B cell (primary cell): ENCODE results near the gene SDK1. TPM values are rescaled to one million over a fixed set of nuclear protein-coding genes. Genes with fewer than 3 reads are reported as not detected.

Source experiments
- ATAC-seq: fragments of 200-7000 bp; cut with Tn5 transposase; one replicate; pipeline ENCODE4 v1.10.0; 2021; ENCODE audit warnings: low read depth, mild to moderate bottlenecking, moderate number of reproducible peaks, moderate library complexity
- CTCF ChIA-PET: fragments of 350-600 bp; sonication (Branson Sonifier 250); formaldehyde crosslinking; loops from one replicate; lab custom pipeline; 2021; ENCODE audit warnings: antibody characterized with exemption, inconsistent platforms; lab: Charles Lee
- POLR2A ChIA-PET: fragments of 350-600 bp; sonication (Branson Sonifier 250); formaldehyde crosslinking; loops from one replicate; lab custom pipeline; 2021; ENCODE audit warnings: antibody characterized with exemption; lab: Charles Lee
- DNase-seq: peaks from one replicate; pipeline ENCODE4 v3.0.0; 2013
- H2AFZ ChIP-seq: 2 replicates; pipeline ENCODE4 v1.6.1; 2012; ENCODE audit warnings: mild to moderate bottlenecking, low read depth, low read length; ENCODE audit not compliant: insufficient read depth, poor library complexity, severe bottlenecking
- H3K27ac ChIP-seq, 2 donors: 1 replicate in 1 of 2; 2 replicates in 1 of 2; pipeline ENCODE4 v1.5.1; 2012 to 2013; ENCODE audit warnings: low read length in 2 of 2, mild to moderate bottlenecking in 2 of 2, moderate library complexity in 1 of 2
- H3K27me3 ChIP-seq, 4 experiments: fragments of 200-600 bp in 1 of 4; sonication (generic) in 1 of 4; replicated peaks in 1 of 4; 1 replicate in 2 of 4; 2 replicates in 2 of 4; pipeline versions ENCODE4 v1.6.1 to v1.7.0; 2013 to 2016; ENCODE audit warnings: low read length in 3 of 4, mild to moderate bottlenecking in 2 of 4, mixed read lengths in 1 of 4, moderate library complexity in 1 of 4; ENCODE audit not compliant: insufficient read depth in 4 of 4, control insufficient read depth in 3 of 4; ENCODE audit errors: control extremely low read depth in 1 of 4
- H3K36me3 ChIP-seq, 2 experiments: replicated peaks in 1 of 2; 1 replicate in 1 of 2; 2 replicates in 1 of 2; pipeline versions ENCODE4 v1.6.1 to v1.7.1; 2013; ENCODE audit warnings: low read length in 1 of 2; ENCODE audit not compliant: insufficient read depth in 2 of 2, control insufficient read depth in 1 of 2; ENCODE audit errors: control extremely low read depth in 1 of 2, extremely low read depth in 1 of 2
- H3K4me1 ChIP-seq, 2 donors: fragments of 200-600 bp in 1 of 2; sonication (generic) in 1 of 2; 1 replicate in 1 of 2; 2 replicates in 1 of 2; pipeline versions ENCODE4 v1.5.1 to v1.6.1; 2013 to 2017; ENCODE audit warnings: low read length in 2 of 2; ENCODE audit not compliant: control insufficient read depth in 2 of 2, insufficient read depth in 2 of 2
- H3K4me2 ChIP-seq: replicated peaks from 2 replicates; pipeline ENCODE3; 2012; ENCODE audit warnings: mild to moderate bottlenecking, low read depth, low read length; ENCODE audit not compliant: poor library complexity, severe bottlenecking
- H3K4me3 ChIP-seq, 5 experiments: fragments of 200-600 bp in 1 of 5; sonication (generic) in 1 of 5; 1 replicate in 3 of 5; 2 replicates in 2 of 5; pipeline versions ENCODE4 v1.5.1 to v1.7.0; 2011 to 2016; ENCODE audit warnings: low read length in 4 of 5, mild to moderate bottlenecking in 4 of 5, low read depth in 2 of 5, control low read depth in 1 of 5, moderate library complexity in 1 of 5; ENCODE audit not compliant: insufficient read depth in 1 of 5; ENCODE audit errors: control extremely low read depth in 1 of 5, extremely low read depth in 1 of 5
- H3K79me2 ChIP-seq: fragments of 200-600 bp; sonication (generic); one replicate; pipeline ENCODE4 v1.6.0; 2016; ENCODE audit warnings: low read length; ENCODE audit not compliant: control insufficient read depth, insufficient read depth
- H3K9ac ChIP-seq: fragments of 200-600 bp; sonication (generic); 2 replicates; pipeline ENCODE4 v1.6.1; 2017; ENCODE audit warnings: mild to moderate bottlenecking, low read length, moderate library complexity
- H3K9me3 ChIP-seq, 3 donors: one replicate each; pipeline versions ENCODE4 v1.6.1 to v1.7.1; 2013; ENCODE audit warnings: low read length in 2 of 3; ENCODE audit not compliant: control insufficient read depth in 2 of 3, insufficient read depth in 1 of 3; ENCODE audit errors: control extremely low read depth in 1 of 3
- H4K20me1 ChIP-seq: 2 replicates; pipeline ENCODE4 v1.6.0; 2012; ENCODE audit warnings: mild to moderate bottlenecking, low read length; ENCODE audit not compliant: insufficient read depth, control insufficient read depth, poor library complexity, severe bottlenecking
- H3K27ac Mint-ChIP-seq: one replicate; pipeline ENCODE4 v1.8.0; 2021; ENCODE audit warnings: mixed read lengths
- H3K27me3 Mint-ChIP-seq: one replicate; pipeline ENCODE4 v1.8.0; 2021; ENCODE audit warnings: mixed read lengths
- H3K4me1 Mint-ChIP-seq: one replicate; pipeline ENCODE4 v1.8.0; 2021; ENCODE audit warnings: mixed read lengths
- H3K4me3 Mint-ChIP-seq: one replicate; pipeline ENCODE4 v1.8.0; 2021; ENCODE audit warnings: mixed read lengths
- H3K9me3 Mint-ChIP-seq: one replicate; pipeline ENCODE4 v1.8.0; 2022; ENCODE audit warnings: mixed read lengths; ENCODE audit not compliant: insufficient read depth
- EZH2 ChIP-seq: IDR thresholded peaks from 2 replicates; pipeline ENCODE4 v1.6.1; 2012; ENCODE audit warnings: borderline replicate concordance, low read depth, mild to moderate bottlenecking, moderate library complexity, low read length; ENCODE audit not compliant: insufficient read depth, poor library complexity, severe bottlenecking
- WGBS: methylation state at CpG from one replicate; pipeline ENCODE4 v1.1.5; 2013; ENCODE audit warnings: missing lambda C conversion rate; ENCODE audit not compliant: insufficient coverage; 5-methylcytosine and 5-hydroxymethylcytosine counted together
- intact Hi-C: fragments of 100-400 bp; cut with micrococcal nuclease; formaldehyde crosslinking; loops from one replicate; pipeline ENCODE4 v1.10.0; 2022
- polyA plus RNA-seq: library from polyadenylated mRNA; depleted of rRNA; stranded (reverse); fragments of >200 nt; gene quantifications from 2 replicates; pipeline ENCODE4 v1.2.3, GENCODE V29; 2012
- total RNA-seq, 2 donors: library from RNA; stranded (reverse); fragments of 120-200 nt in 1 of 2; gene quantifications; 1 replicate in 1 of 2; 2 replicates in 1 of 2; pipeline versions ENCODE4 v1.2.3 to v1.2.4, GENCODE V29; 2013 to 2022
- TF ChIP-seq, protein P1 (sequence below): fragments of 200-600 bp; IDR thresholded peaks from one replicate; pipeline ENCODE4 v1.8.0; 2022; ENCODE audit warnings: antibody characterized with exemption, mild to moderate bottlenecking

SDK1 gene
- total and polyA plus RNA-seq, 2 donors (not counting 1 experiment from before 2014, with no cell fraction given): 0.73 to 2.0 TPM

DNA sequence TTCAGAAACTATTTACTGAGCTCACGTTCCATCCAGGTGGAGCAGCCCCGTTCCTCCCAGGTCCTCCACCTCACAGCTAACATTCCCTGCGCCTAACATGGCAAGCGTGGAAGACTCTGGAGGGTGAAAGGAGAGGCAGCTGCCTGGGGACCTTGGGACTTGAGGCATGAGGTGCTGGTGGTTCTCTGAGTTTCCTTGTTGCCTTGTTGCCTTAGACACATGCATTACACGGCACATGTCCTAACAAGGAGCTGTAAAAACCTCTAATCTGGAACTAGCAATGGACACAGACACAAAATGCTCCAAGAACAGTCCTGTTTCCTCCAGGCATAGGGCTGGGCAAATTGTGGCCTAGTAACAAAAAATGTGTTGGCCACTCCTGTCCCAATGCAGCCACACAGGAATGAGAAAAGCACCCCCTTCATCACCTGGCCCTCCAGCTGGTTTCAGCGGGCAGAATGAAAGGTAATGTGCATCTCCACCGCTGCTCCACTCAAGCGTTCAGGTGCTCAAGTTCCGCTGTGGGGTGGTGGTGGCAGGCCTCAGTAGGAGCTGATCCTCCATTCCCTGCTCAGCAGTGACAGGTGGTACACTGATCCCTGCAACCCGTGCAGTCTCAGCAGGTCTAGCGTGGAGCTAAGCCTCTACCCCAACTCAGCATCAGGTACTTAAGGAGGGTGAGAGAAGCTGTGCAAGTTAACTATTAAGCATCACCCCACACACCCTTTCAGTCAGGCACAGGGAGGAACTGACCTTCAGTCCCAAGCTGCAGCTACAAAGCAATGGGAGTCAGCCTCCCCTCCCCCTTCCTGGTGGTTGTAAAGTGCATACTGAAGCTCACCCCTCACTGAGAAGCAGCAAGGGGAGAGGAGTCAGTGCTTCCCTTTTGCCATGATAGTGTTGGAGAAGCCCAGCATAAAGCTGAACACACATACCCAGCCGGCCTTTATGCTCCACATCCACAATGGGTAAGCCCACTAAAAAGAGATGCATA lies 382.8 kb downstream of the SDK1 start:
- Histone ChIP-seq H3K79me2 (no peaks in the 10 kb centered on the region), H3K4me3 (no peak overlapping the region), H3K27ac (no peak overlapping the region), H3K9me3 (no peaks in the 10 kb centered on the region), H3K27me3 (no peaks in the 10 kb centered on the region), H3K36me3 (no peaks in the 10 kb centered on the region), H3K4me1 (no peaks in the 10 kb centered on the region), H3K9ac (no peak overlapping the region), H3K4me2 (no peak overlapping the region), H2AFZ (no peak overlapping the region), H4K20me1 (no peaks in the 10 kb centered on the region)
- WGBS: 88% methylated on average over 7 of the region's 12 CpGs
- peaks cover under 1% of the 10 kb centered on the region for H3K9me3 Mint-ChIP-seq
- ATAC-seq (no peak), DNase-seq (no peak)
- CTCF ChIA-PET: interaction anchor here (1.1 kb wide), 1 partner anchor 10 kb away, joined by 3 read pairs; no protein-coding TSS in a partner anchor
- H3K4me3 Mint-ChIP-seq: no peak overlapping the region
- no peak for TF ChIP-seq EZH2
- TF ChIP-seq, protein P1, sequence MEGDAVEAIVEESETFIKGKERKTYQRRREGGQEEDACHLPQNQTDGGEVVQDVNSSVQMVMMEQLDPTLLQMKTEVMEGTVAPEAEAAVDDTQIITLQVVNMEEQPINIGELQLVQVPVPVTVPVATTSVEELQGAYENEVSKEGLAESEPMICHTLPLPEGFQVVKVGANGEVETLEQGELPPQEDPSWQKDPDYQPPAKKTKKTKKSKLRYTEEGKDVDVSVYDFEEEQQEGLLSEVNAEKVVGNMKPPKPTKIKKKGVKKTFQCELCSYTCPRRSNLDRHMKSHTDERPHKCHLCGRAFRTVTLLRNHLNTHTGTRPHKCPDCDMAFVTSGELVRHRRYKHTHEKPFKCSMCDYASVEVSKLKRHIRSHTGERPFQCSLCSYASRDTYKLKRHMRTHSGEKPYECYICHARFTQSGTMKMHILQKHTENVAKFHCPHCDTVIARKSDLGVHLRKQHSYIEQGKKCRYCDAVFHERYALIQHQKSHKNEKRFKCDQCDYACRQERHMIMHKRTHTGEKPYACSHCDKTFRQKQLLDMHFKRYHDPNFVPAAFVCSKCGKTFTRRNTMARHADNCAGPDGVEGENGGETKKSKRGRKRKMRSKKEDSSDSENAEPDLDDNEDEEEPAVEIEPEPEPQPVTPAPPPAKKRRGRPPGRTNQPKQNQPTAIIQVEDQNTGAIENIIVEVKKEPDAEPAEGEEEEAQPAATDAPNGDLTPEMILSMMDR: no peak
- POLR2A ChIA-PET: no interaction called here
- H3K4me1 Mint-ChIP-seq: no peaks in the 10 kb centered on the region
- intact Hi-C loops: no loop called here
- peaks cover 11% of the 10 kb centered on the region for H3K27me3 Mint-ChIP-seq
- no peak overlapping the region for H3K27ac Mint-ChIP-seq

DNA sequence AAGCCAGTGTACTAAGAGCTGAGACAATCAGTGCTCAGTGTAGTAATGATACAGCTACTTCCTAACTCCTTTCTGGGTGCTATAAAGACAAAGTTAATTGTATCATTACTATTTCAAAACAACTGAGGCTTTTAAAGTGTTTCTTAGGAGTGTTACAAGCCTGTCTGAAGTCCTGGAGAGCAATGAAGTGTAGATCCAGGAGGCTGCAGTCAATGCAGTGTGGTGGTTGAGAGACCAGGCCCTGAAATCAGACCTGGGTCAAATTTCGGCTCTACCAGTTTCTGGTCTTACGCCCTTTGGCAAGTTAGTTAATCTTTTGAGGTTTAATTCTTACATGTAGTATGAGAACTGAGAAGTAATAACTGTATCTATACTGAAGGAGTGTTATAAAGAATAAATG lies 387.0 kb downstream of the SDK1 start:
- Histone ChIP-seq H3K4me2 (no peak overlapping the region), H2AFZ (no peak overlapping the region), H3K27me3 (no peaks in the 10 kb centered on the region), H3K79me2 (no peaks in the 10 kb centered on the region), H3K9ac (no peak overlapping the region), H3K27ac (no peak overlapping the region), H4K20me1 (no peaks in the 10 kb centered on the region), H3K4me3 (no peak overlapping the region), H3K9me3 (peaks cover 0 to 3% (median 0%) of the 10 kb centered on the region in 3 donors), H3K4me1 (no peaks in the 10 kb centered on the region), H3K36me3 (no peaks in the 10 kb centered on the region)
- WGBS: 100% methylated on average over 1 of the region's 2 CpGs
- TF ChIP-seq EZH2: no peak
- TF ChIP-seq, protein P1: no peak
- no peak for ATAC-seq
- no peak for DNase-seq
- ChIA-PET POLR2A (no interaction called here), CTCF (no interaction called here)
- peaks cover under 1% of the 10 kb centered on the region for H3K27me3 Mint-ChIP-seq
- no peaks in the 10 kb centered on the region for H3K4me1 Mint-ChIP-seq
- intact Hi-C loops: no loop called here
- peaks cover 4% of the 10 kb centered on the region for H3K9me3 Mint-ChIP-seq
- H3K4me3 Mint-ChIP-seq: no peak overlapping the region
- H3K27ac Mint-ChIP-seq: no peak overlapping the region
